ENCODE results near the gene SPNS2.

The SPNS2 gene

GRCh38 chr17:4498461-4499397, at the start of gene SPNS2:
Gene SPNS2 (plus strand): TSS chr17:4498881. CDS start chr17:4499048, 167 bp downstream.
- DNase-seq (ENCODE audit: low spot score): peak; percentile 85

- no peak for DNase-seq (ENCODE audit: low spot score)
These were observed 48.9 kb upstream of the SPNS2 start for GRCh38 chr17:4449736-4450135.

- DNase-seq (ENCODE audit: low spot score): no peak
These were observed 47.9 kb upstream of the SPNS2 start for GRCh38 chr17:4450710-4451316.

- DNase-seq (ENCODE audit: low spot score): no peak
These were observed 44.7 kb upstream of the SPNS2 start for GRCh38 chr17:4453812-4454591.

GRCh38 chr17:4460661-4461060, 38.0 kb upstream of the SPNS2 start:
- DNase-seq (ENCODE audit: low spot score): no peak

- DNase-seq (ENCODE audit: low spot score): no peak
These were observed 34.7 kb upstream of the SPNS2 start for GRCh38 chr17:4463818-4464476.

GRCh38 chr17:4465786-4466185, 32.9 kb upstream of the SPNS2 start:
- DNase-seq (ENCODE audit: low spot score): no peak

- DNase-seq (ENCODE audit: low spot score): no peak
These were observed 31.4 kb upstream of the SPNS2 start for GRCh38 chr17:4467287-4467686.

GRCh38 chr17:4469552-4469951, 29.1 kb upstream of the SPNS2 start:
- DNase-seq (ENCODE audit: low spot score): no peak

GRCh38 chr17:4472286-4472685, 26.4 kb upstream of the SPNS2 start:
- no peak for DNase-seq (ENCODE audit: low spot score)

GRCh38 chr17:4474093-4474492, 24.6 kb upstream of the SPNS2 start:
- no peak for DNase-seq (ENCODE audit: low spot score)

GRCh38 chr17:4475001-4475400, 23.7 kb upstream of the SPNS2 start:
- no peak for DNase-seq (ENCODE audit: low spot score)

- DNase-seq (ENCODE audit: low spot score): no peak
These were observed 23.2 kb upstream of the SPNS2 start for GRCh38 chr17:4475463-4475862.

GRCh38 chr17:4476017-4476416, 22.7 kb upstream of the SPNS2 start:
- DNase-seq (ENCODE audit: low spot score): no peak

GRCh38 chr17:4476511-4477070, 22.1 kb upstream of the SPNS2 start:
- DNase-seq (ENCODE audit: low spot score): no peak

- peak; percentile 74 for DNase-seq (ENCODE audit: low spot score)
These were observed 21.4 kb upstream of the SPNS2 start for GRCh38 chr17:4477255-4477791.

- no peak for DNase-seq (ENCODE audit: low spot score)
These were observed 20.3 kb upstream of the SPNS2 start for GRCh38 chr17:4478318-4478830.

- no peak for DNase-seq (ENCODE audit: low spot score)
These were observed 19.2 kb upstream of the SPNS2 start for GRCh38 chr17:4479340-4479981.

- no peak for DNase-seq (ENCODE audit: low spot score)
These were observed 18.5 kb upstream of the SPNS2 start for GRCh38 chr17:4479982-4480751.
